BLaER1 treated with 17β-estradiol and CSF1 and Interleukin-3, amounts not matched to agents 10 nM and 100 nM (cell line): ENCODE results near the gene NHP2.

ENCODE experiments used
- H3K27ac ChIP-seq, 11 experiments: shearing (Covaris generic); formaldehyde crosslinking; 2 replicates each; pipeline ENCODE4 v1.8.1; 2022
- H3K27me3 ChIP-seq, 11 experiments: shearing (Covaris generic); formaldehyde crosslinking; 2 replicates each; pipeline ENCODE4 v1.8.1; 2022
- H3K36me3 ChIP-seq, 11 experiments: shearing (Covaris generic); formaldehyde crosslinking; 2 replicates each; pipeline ENCODE4 v1.8.1; 2022
- H3K4me1 ChIP-seq, 10 experiments: shearing (Covaris generic); formaldehyde crosslinking; 2 replicates each; pipeline ENCODE4 v1.8.1; 2022
- H3K4me2 ChIP-seq, 11 experiments: shearing (Covaris generic); formaldehyde crosslinking; 2 replicates each; pipeline ENCODE4 v1.8.1; 2022
- H3K4me3 ChIP-seq, 10 experiments: shearing (Covaris generic); formaldehyde crosslinking; 2 replicates each; pipeline ENCODE4 v1.8.1; 2022
- H3K9ac ChIP-seq, 11 experiments: shearing (Covaris generic); formaldehyde crosslinking; 2 replicates each; pipeline ENCODE4 v1.8.1; 2022
- H3K9me3 ChIP-seq, 11 experiments: shearing (Covaris generic); formaldehyde crosslinking; replicated peaks in 1 of 11; 2 replicates each; pipeline ENCODE4 v1.8.1; 2022
- H4K20me1 ChIP-seq, 11 experiments: shearing (Covaris generic); formaldehyde crosslinking; 2 replicates each; pipeline ENCODE4 v1.8.1; 2022
- Cebpa-rat ChIP-seq, 11 experiments: shearing (Covaris generic); IDR thresholded peaks; 2 replicates each; pipeline ENCODE4 v1.8.1; 2022

The NHP2 gene

GRCh38 chr5:178196281-178196812 is 42.7 kb upstream of the NHP2 start:
- Histone ChIP-seq H3K27ac (no peak overlapping the region), H3K27me3 (no peaks in the 10 kb centered on the region), H3K9ac (no peak overlapping the region; a peak in 1 of 22 replicates), H4K20me1 (no peaks in the 10 kb centered on the region), H3K4me2 (no peak overlapping the region), H3K4me1 (peaks cover 15 to 39% (median 18%) of the 10 kb centered on the region in 10 experiments), H3K9me3 (no peaks in the 10 kb centered on the region), H3K4me3 (no peak overlapping the region), H3K36me3 (no peaks in the 10 kb centered on the region)
- TF ChIP-seq Cebpa-rat (IDR thresholded peaks at IDR 0.05) = no peak

- H3K27me3 ChIP-seq = no peaks in the 10 kb centered on the region
- H3K9ac ChIP-seq = peak overlapping the region in 9 of 11 experiments; percentile 15 to 54 (median 39); a peak in 12 of 22 replicates
- no peaks in the 10 kb centered on the region for H3K9me3 ChIP-seq
- no peaks in the 10 kb centered on the region for H4K20me1 ChIP-seq
- peak overlapping the region; percentile 57 to 90 (median 81) for H3K4me2 ChIP-seq
- H3K36me3 ChIP-seq = no peaks in the 10 kb centered on the region
- TF ChIP-seq Cebpa-rat (IDR thresholded peaks at IDR 0.05) = no peak
- H3K4me1 ChIP-seq = peaks cover 15 to 27% (median 17%) of the 10 kb centered on the region in 10 experiments
- H3K4me3 ChIP-seq = peak overlapping the region in 1 of 10 experiments; percentile 33; a peak in 1 of 20 replicates
- H3K27ac ChIP-seq = peak overlapping the region in 6 of 11 experiments; percentile 4 to 44 (median 20); a peak in 9 of 22 replicates
Observed at GRCh38 chr5:178194026-178194425, 40.3 kb upstream of the NHP2 start.

- peaks cover 15 to 21% (median 17%) of the 10 kb centered on the region in 10 experiments for H3K4me1 ChIP-seq
- peak overlapping the region; percentile 57 to 90 (median 81) for H3K4me2 ChIP-seq
- no peak overlapping the region for H3K4me3 ChIP-seq
- H3K9me3 ChIP-seq = no peaks in the 10 kb centered on the region
- peak overlapping the region in 2 of 11 experiments; percentile 4 to 7; a peak in 2 of 22 replicates for H3K27ac ChIP-seq
- no peak for TF ChIP-seq Cebpa-rat (IDR thresholded peaks at IDR 0.05)
- no peaks in the 10 kb centered on the region for H4K20me1 ChIP-seq
- H3K36me3 ChIP-seq = no peaks in the 10 kb centered on the region
- peak overlapping the region in 4 of 11 experiments; percentile 15 to 41 (median 38); a peak in 4 of 22 replicates for H3K9ac ChIP-seq
- H3K27me3 ChIP-seq = no peaks in the 10 kb centered on the region
Observed at GRCh38 chr5:178193251-178193809, 39.6 kb upstream of the NHP2 start.

- no peaks in the 10 kb centered on the region for H3K27me3 ChIP-seq
- no peaks in the 10 kb centered on the region for H3K36me3 ChIP-seq
- no peak for TF ChIP-seq Cebpa-rat (IDR thresholded peaks at IDR 0.05)
Observed at GRCh38 chr5:178192787-178193186, 39.1 kb upstream of the NHP2 start.

GRCh38 chr5:178192244-178192643 is 38.6 kb upstream of the NHP2 start:
- Histone ChIP-seq H3K4me2 (no peak overlapping the region), H3K9ac (no peak overlapping the region), H3K4me3 (no peak overlapping the region), H3K27me3 (no peaks in the 10 kb centered on the region), H3K9me3 (no peaks in the 10 kb centered on the region), H4K20me1 (no peaks in the 10 kb centered on the region), H3K4me1 (peaks cover 15 to 21% (median 17%) of the 10 kb centered on the region in 10 experiments), H3K27ac (no peak overlapping the region), H3K36me3 (no peaks in the 10 kb centered on the region)
- no peak for TF ChIP-seq Cebpa-rat (IDR thresholded peaks at IDR 0.05)

More at GRCh38 chr5:178192787-178193186, 39.1 kb upstream of the NHP2 start:
- Histone ChIP-seq H3K9ac (no peak overlapping the region), H3K4me2 (peak overlapping the region in 1 of 11 experiments; percentile 87; a peak in 3 of 22 replicates), H3K27ac (no peak overlapping the region), H3K4me1 (peaks cover 15 to 21% (median 17%) of the 10 kb centered on the region in 10 experiments), H3K4me3 (no peak overlapping the region), H3K9me3 (no peaks in the 10 kb centered on the region), H4K20me1 (no peaks in the 10 kb centered on the region)

- no peak overlapping the region for H3K27ac ChIP-seq
- TF ChIP-seq Cebpa-rat (IDR thresholded peaks at IDR 0.05) = no peak
- no peak overlapping the region for H3K4me2 ChIP-seq
Observed at GRCh38 chr5:178191661-178192060, 38.0 kb upstream of the NHP2 start.

GRCh38 chr5:178189433-178189832 is 35.7 kb upstream of the NHP2 start:
- no peaks in the 10 kb centered on the region for H3K9me3 ChIP-seq
- H3K4me2 ChIP-seq = no peak overlapping the region
- TF ChIP-seq Cebpa-rat (IDR thresholded peaks at IDR 0.05) = no peak
- no peak overlapping the region for H3K9ac ChIP-seq
- H3K4me1 ChIP-seq = peaks cover 12 to 23% (median 14%) of the 10 kb centered on the region in 10 experiments
- no peak overlapping the region for H3K27ac ChIP-seq
- H3K4me3 ChIP-seq = no peak overlapping the region
- no peaks in the 10 kb centered on the region for H3K36me3 ChIP-seq
- H3K27me3 ChIP-seq = no peaks in the 10 kb centered on the region
- H4K20me1 ChIP-seq = no peaks in the 10 kb centered on the region

More at GRCh38 chr5:178191661-178192060, 38.0 kb upstream of the NHP2 start:
- Histone ChIP-seq H3K36me3 (no peaks in the 10 kb centered on the region), H3K4me1 (peaks cover 15 to 21% (median 17%) of the 10 kb centered on the region in 10 experiments), H3K27me3 (no peaks in the 10 kb centered on the region), H4K20me1 (no peaks in the 10 kb centered on the region), H3K9me3 (no peaks in the 10 kb centered on the region), H3K9ac (no peak overlapping the region), H3K4me3 (no peak overlapping the region)

GRCh38 chr5:178187014-178187413 is 33.3 kb upstream of the NHP2 start, which contains the start of gene GMCL2:
TSS of gene GMCL2 (minus strand) at chr5:178187371. CDS start at chr5:178187299, 72 bp downstream.
- Histone ChIP-seq H3K4me1 (peaks cover 5 to 15% (median 7%) of the 10 kb centered on the region in 10 experiments; a peak in 19 of 20 replicates), H3K9me3 (no peaks in the 10 kb centered on the region), H3K9ac (no peak within 1 kb of the TSS), H4K20me1 (no peaks in the 10 kb centered on the region), H3K27ac (no peak within 1 kb of the TSS), H3K36me3 (no peaks in the 10 kb centered on the region), H3K27me3 (no peaks in the 10 kb centered on the region), H3K4me2 (no peak within 1 kb of the TSS), H3K4me3 (no peak within 1 kb of the TSS)
- no peak for TF ChIP-seq Cebpa-rat (IDR thresholded peaks at IDR 0.05)

- no peak for TF ChIP-seq Cebpa-rat (IDR thresholded peaks at IDR 0.05)
- no peak overlapping the region for H3K4me3 ChIP-seq
- H3K9ac ChIP-seq = no peak overlapping the region
- no peaks in the 10 kb centered on the region for H3K36me3 ChIP-seq
- no peak overlapping the region for H3K4me2 ChIP-seq
- no peak overlapping the region for H3K27ac ChIP-seq
- no peaks in the 10 kb centered on the region for H4K20me1 ChIP-seq
- no peaks in the 10 kb centered on the region for H3K9me3 ChIP-seq
- no peaks in the 10 kb centered on the region for H3K27me3 ChIP-seq
- peaks cover 7 to 20% (median 12%) of the 10 kb centered on the region in 10 experiments; a peak in 19 of 20 replicates for H3K4me1 ChIP-seq
Observed at GRCh38 chr5:178186427-178186826, 32.7 kb upstream of the NHP2 start.
